SIG-M5 treated with dmso at 0.1 percent for 504 hours (cell line): ENCODE data around the gene CD248.
A peak's percentile ranks its signal among the peaks of the same experiment; 100 is the strongest.
"Not testable (repeated sequence)": the region's sequence is repeated elsewhere in the genome, so short reads cannot be mapped to it uniquely, and the experiment has no call there.

Source experiments
- DNase-seq: peaks from one replicate; lab custom pipeline; 2025; ENCODE audit not compliant: unreplicated experiment; lab: John Stamatoyannopoulos, UW

CD248 gene

GRCh38 chr11:66316849-66317251 is at the start of gene CD248:
CD248 (minus strand) TSS chr11:66317044; CDS start chr11:66317027, 17 bp downstream.
- DNase-seq, result no peak

DNA sequence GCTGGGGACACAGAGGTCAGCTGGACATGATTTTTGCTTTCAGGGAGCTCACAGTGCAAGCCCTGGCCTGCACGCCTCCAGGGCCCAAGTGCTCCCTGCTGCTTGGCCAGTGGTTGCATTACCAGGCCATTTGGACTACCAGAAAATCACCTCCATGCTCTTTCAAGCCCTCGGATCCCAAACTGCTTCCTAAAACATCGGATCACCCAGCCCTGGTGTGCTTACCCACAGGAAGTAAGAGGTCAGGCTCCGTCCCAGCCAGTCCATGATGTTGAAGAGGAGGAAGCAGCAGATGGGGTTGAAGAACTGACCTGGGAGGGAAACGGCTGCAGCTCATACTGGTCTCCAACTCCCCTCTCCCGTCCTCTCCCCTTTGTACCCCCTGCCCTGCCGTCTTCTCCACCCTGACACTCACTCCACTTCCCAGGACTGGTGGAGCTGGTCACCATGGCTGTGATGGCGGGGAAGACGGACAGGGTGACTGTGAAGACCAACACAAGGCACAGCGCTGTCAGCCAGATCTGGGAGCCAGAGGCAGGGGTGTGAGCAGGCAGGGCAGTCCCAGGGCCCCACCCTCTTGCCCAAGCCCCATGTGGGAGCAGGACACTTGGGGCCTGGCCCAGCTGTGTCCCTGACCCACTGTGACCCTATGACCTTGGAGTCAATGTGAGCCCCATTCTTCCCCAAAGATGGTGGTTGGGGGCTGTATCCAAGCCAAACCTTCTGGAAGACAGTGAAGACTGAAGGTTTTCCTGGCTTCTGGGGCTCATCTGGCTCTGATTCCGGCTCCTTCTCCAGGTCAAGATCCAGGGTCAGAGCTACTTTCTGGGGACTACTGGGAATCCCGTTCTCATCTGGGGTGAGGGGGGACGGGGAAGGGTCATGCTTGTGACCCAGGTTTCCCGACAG is 49.1 kb upstream of the CD248 start:
- no peak for DNase-seq

DNA sequence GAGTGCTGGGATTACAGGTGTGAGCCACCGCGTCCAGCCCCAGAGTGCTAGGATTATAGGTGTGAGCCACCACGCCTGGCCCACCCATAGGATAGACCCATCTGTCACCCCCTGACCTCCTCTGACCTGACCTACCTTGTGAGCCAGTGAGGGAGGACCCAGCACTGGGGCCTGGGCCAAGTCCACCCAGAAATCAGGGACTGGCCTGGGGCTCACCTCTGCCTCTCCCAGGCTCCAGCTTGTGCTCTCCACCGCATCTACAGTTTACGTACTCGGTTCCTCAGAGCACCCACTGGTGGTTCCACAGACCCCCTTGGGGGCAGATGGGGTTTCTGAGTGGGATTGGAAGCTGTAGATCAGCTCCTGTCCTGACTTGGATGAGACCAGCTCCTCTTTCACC is 48.3 kb upstream of the CD248 start:
- no peak for DNase-seq

- DNase-seq, result peak; percentile 27
Observed at GRCh38 chr11:66363805-66364535, 47.1 kb upstream of the CD248 start.

DNA sequence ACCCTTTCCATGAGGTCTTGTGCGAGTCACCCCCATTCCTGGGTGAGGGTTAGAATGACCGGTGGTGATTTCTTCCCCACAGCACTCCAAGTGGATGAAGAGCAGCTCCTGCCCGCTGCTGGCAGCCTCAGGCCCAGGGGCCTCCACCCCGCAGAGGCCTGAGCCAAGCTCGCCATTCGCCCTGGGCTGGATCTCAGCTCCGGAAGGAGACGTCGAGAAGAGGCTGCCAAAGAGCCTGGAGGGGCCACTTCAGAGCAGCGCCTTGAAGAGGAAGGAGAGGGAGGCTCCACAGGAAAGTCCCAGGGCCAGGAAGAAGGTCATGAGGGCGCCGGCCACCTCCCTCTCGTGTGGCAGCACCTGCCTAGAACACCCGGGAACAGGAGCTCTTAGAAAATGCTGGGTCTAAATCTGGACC is 46.4 kb upstream of the CD248 start:
- no peak for DNase-seq

DNA sequence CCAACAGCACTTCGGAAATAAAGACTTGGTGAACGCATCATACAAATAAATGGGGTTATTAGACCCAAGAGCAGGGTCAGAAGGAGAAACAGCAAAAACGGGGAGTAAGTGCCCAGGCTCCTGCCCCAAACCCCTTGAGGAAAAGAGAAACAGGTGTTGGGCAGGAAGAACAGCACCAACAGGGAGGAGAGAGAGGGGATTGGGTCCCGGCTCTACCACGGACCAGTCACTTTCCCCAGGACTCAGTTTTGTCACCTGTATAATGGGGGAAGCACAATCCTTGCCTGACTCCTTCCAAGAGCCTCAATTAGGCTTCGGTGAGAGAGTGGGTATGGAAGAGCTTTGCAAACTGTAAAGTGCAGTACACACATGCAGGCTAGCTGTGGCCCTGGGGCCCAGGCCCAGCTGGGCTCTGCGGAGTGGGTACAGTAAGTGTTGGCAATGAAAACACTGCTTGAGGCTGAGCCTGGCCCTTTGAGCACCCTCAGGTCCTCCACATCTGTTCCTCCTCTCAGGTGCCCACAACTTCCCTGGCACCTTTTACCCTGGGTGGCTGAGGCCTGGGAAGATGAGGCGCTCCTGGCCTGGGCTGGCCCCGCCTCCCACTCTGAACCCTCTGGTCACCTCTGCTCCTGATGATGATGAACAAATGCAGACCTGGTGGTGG is 45.8 kb upstream of the CD248 start:
- no peak for DNase-seq

GRCh38 chr11:66361502-66361941 is 44.7 kb upstream of the CD248 start:
- DNase-seq, result no peak

DNA sequence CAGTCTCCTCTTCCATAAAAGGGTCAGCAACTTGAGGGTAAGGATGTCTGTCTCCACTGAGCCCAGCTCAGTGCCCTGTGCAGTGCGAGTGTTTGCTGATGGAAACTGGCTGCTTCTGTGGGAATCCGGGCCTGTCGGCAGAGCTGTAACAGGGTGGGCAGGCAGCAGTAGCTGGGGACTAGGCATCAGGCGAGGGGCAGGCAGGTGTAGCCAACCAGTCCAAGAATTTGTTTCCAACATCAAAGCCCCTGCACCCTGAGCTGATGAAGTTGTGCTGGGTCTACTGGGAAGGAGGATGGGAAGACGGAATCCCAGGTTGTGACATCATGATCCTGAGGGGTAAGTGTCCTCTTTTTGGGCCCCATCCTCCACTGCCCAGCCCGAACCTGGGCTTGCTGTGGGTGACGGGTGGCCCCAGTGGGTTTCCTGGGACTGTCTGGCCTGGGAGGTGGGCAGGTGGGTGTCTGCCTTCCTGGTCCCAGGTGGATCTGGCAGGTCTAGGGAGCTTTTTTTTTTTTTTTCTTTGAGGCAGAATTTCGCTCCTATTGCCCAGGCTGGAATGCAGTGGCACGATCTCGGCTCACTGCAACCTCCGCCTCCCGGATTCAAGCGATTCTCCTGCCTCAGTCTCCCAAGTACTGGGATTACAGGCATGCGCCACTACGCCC is 43.7 kb upstream of the CD248 start:
- no peak for DNase-seq

- DNase-seq, result no peak
Observed at GRCh38 chr11:66359662-66360087, 42.8 kb upstream of the CD248 start.

- DNase-seq, result not testable (repeated sequence)
Observed at GRCh38 chr11:66350560-66351235, 33.9 kb upstream of the CD248 start.

DNA sequence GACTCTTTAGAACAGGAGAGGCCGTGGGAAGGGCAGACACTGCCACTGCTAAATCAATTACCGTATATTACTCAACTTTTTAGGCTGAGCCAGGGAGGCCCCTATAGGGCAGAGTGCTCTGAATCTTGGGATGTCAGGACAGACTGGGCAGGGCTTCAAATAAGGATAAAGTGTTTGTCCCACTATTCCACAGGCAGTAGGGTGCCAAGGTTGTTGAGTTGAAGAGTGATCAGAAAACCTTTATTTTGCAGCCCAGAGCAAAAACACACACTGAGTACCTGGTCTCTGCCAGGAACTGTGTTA is 32.2 kb upstream of the CD248 start:
- DNase-seq, result no peak

DNA sequence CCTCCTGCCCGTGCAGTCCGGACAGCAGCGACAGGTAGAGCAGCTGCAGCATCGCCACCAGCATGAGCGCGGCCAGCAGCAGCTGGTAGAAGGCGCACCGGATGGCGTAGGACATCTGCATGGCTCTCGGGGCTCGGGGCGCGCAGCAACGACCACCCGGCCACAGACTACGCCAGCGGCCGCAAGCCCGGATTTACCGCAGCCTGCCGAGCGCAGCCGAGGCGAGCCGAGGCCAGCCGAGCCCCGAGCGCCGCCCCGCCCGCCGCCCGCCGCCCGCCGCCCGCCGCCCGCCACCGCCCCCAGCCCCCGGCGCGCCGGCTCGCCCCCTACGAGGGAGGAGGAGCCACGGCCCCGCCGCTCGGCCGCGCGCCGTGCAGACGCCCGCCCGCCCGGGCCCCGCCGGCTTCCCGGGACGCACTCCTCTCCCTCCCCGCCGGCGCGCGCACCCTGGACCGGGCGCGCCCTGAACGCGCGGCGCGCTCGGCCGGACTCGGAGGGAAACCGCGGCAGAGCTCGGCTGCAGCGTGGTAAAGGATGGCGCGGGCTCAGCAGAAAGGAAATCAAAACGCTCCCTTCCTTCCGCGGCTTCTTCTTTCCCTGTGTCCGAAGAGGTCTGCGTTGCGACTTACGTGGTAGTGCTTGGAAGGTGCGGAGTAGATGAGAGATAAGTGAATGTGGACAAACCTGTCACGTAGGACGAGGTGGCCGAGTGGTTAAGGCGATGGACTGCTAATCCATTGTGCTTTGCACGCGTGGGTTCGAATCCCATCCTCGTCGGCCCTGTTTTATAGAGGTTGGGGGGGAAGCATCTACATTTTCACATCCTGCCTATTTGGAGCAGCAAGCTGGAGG is 30.8 kb upstream of the CD248 start, which contains the start of gene B4GAT1:
TSS of gene B4GAT1 (minus strand) at position 205 of the 852 bp plus-strand sequence. CDS start at position 121, 84 bp downstream.
- DNase-seq, result peak; percentile 72

- no peak for DNase-seq
Observed at GRCh38 chr11:66346476-66347424, 29.9 kb upstream of the CD248 start.

- no peak for DNase-seq
Observed at GRCh38 chr11:66345316-66345649, 28.4 kb upstream of the CD248 start.

DNA sequence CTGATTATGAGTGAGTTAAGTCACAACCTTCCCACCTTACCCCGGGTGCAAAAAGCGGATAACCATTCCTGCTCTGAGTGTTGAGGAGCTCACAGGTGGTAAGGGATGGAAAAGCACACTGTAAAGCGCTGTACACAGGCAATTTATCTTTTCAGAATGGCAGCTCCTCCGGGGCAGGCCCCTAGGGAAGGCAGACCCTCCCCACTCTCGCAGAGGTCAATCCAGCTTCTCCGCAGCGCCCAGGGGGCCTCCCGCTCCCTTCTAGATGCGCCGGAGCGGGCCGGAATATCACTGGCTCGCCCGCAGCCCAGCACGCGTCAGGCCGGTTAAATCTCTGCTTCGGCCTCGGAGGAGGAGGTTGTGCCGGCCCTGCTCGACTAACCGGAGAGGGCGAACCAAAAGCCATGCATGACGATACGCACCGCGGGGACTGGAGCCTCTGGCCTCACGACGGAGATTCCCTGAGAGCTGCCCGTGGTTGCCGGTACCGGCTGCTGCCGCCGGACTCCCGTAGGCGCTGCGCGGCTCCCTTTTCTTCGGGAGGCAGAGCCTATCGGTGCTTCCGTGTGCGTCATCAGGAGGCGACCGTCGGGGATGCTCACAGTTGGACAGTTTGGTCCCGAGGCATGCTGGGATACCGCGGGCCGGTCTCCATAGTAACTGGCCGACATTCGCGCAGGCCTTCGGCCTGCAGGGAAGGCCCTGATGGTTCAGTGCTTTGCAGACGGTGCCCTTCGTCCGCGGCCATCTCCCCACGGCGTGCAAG is 27.9 kb upstream of the CD248 start, which contains the start of gene BRMS1:
TSS of gene BRMS1 (minus strand) at position 555 of the 766 bp plus-strand sequence. CDS start 2,870 bp downstream, outside the sequence.
- peak; percentile 90 for DNase-seq

- DNase-seq, result no peak
Observed at GRCh38 chr11:66343176-66343575, 26.3 kb upstream of the CD248 start.

DNA sequence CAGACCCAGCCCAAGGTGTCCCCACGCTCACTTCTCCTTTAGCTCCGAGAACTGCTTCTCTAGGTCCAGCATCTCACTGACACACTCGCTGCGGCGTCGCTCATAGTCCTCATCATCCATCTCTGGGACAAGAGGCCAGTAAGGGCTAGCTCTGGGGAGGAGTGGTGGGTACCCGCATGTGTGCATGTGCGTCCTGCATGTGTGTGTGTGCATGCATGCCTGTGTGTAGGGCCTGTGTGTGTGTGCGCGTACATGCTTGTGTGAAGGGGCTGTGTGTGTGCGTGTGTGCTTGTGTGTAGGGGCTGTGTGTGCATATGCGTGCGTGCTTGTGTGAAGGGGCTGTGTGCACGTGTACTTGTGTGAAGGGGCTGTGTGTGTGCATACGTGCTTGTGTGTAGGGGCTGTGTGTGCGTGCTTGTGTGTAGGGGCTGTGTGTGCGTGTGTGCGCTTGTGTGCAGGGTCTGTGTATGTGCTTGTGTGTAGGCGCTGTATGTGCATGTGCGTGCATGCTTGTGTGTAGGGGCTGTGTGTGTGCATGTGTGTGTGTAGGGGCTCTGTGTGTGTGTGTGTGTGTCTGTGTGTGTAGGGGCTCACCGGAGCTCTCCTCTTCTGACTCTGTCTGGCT is 24.8 kb upstream of the CD248 start:
- no peak for DNase-seq
